GM18858 (cell line): ENCODE measurements around the gene DOHH.
A peak's percentile ranks its signal among the peaks of the same experiment; 100 is the strongest.

Experiments used
- ATAC-seq: cut with Tn5 transposase; IDR thresholded peaks from one replicate; pipeline ENCODE4 v1.9.1; 2021; ENCODE audit not compliant: unreplicated experiment

The DOHH gene

DNA sequence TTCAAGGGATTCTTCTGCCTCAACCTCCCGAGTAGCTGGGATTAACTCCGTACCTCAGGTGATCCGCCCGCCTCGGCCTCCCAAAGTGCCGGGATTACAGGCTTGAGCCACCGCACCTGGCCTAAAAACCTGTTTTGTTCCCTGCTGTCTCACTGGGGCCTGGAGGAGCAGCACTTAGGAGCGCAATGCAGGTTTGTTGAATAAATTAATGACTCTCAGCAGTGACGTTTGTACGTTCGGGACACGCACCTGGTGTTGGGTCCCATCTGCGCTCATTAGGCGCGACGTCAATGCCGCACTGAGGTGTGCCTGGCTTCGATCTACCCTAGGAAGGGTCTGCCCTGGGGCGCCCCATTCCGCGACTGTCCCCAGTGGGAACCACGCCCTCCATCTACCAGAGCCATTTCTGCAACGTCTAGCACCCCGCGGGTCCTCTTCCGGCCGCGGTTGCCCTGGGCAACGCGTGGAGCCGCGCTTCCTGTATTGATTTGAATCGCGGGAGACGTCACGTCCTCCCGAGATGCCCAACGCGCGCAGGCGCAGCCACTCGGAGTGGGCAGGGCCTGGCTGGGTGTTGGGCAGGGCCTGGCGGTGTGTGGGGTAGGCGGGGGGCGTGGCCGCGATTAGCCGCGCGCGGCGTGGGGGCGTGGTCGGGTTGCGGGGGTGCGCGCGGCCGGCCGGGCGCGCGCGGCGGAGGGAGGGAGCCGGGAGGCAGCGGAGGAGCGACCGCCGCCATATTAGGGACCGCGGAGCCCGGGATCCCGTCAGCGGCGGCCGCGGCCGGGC lies 5.3 kb upstream of the DOHH start, which contains the start of gene FZR1:
FZR1 (plus strand) TSS at position 714 of the 786 bp plus-strand sequence. CDS start 16,679 bp downstream, outside the sequence.
- ATAC-seq, result peak; percentile 78

DNA sequence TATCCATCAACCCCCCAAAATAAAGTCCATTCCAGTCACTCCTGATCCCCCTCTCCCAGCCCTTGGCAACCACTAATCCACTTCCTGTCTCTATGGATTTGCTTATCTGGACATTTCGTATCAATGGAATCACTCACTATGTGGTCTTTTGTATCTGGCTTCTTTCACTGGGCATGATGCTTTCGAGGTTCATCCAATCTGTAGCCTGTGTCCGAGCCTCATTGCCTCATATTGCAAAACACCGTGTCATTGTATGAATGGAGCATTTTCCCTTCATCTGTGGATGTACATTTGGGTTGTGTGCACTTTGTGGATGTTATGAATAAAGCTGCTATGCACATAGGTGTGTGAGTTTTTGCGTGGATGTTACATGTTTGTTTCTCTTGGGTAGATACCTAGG lies 4.3 kb upstream of the DOHH start:
- ATAC-seq, result no peak

DNA sequence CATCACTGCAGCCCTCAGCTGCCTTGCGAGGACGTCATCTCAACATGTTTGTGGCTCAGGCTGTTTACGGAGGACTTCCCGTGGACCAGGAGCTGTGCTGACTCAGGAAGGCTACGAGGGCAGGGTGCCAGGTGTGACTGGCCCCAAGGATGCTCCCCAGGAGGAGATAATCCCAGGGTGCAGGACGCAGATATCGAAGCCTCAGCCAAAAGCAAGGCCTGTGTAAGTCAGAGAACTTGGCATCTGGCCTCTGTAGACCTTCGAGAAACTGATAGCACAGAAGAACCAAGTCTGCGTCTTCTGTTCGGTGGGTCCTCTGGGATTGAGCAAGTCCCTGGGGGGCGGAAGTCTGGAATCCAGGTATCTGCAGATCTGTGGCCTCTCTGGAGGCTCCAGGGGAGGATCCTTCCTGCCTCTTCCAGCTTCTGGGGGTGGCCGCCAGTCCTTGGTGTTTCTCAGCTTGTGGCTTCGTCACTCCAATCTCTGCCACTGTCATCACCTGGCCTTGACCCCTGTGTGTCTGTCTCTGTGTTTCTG lies 2.6 kb upstream of the DOHH start:
- ATAC-seq, result no peak

DNA sequence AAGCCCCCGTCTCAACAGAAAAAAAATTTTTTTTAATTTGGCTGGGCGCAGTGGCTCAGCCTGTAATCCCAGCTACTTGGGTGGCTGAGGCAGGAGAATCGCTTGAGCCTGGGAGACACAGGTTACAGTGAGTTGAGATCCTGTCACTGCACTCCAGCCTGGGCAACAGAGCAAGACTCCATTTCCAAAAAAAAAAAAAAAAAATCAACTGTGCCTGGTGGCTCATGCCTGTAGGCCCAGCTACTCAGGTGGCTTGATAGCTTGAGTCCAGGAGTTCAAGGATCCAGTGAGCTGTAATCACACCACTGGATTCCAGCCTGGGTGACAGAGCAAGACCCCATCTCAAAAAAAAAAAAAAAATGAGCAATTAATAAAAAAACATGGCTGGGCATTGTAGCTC lies 1.3 kb upstream of the DOHH start:
- ATAC-seq, result no peak

DNA sequence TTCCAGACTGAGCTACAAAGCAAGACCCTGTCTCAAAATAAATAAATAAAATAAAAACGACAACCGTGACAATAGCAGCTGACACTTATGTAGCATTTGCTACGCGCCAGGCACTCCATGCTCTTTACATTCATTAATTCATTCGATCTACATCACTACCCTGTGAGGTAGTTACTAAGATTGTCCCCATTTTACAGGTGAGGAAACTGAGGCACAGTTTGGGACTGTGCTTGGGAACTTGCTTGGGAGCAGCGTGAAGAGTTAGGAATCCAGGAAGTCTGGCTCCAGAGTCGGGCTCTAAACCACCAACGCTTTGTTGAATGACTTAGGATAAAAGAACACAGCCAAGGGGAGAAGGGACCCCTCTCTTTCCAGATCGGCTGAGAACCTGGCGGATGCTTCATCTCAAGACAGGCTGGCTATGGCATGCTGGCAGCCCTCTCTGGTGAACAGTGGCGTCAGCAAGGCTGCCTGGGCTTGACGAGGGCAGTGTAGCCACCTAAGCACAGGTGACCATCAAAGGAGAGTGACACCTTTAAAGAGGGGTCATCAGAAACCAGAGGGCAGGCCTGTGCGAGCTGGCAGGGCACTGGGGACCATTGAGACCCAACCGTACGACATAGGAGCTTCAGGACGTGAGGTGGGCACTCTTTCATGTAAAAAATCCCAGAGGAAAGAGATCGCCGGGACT lies 591 bp downstream of the DOHH start:
- ATAC-seq, result no peak

- ATAC-seq, result no peak
Measured at GRCh38 chr19:3497757-3498520, 2.5 kb downstream of the DOHH start.

GRCh38 chr19:3496392-3497273 lies 3.8 kb downstream of the DOHH start:
- ATAC-seq, result no peak

DNA sequence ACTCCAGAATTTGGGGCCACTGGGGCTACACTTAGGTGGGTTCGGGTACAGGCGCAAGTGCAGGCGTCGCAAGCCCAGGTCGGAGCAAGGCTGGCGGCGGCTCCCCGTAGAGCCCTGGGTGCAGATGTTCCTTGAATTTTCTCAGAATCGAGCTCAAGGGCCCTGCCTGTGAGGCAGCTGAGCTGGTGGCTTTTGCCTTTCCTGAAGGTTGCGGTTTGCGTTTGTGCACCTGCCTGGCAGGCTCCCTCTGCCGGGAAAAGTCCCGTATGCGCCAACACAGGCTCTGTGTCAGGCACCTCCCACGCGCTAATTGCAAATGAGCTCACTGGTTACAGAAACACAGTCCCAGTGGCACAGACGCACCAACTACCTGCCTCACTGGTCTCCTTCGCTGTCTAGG lies 5.9 kb downstream of the DOHH start:
- ATAC-seq, result no peak

DNA sequence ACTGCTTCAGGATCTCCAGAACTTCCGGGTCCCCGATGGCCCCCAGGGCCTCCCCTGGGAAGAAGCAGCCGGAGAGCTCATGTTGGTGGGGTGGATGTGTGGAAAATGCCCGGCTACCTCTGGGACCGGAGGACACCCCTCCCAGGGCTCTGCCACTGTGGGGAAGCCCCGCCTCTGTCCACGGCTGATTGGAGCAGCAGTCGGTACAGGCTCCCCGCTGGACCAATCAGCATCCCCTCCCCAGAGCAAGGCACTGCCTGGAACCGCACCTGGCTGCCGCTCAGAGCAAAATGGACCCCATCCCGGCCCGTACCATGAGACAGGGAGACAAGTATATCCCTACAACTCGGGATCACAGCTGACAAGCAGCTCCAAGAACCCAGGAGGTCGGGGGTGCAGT lies 6.4 kb downstream of the DOHH start:
- no peak for ATAC-seq

- ATAC-seq, result no peak
Measured at GRCh38 chr19:3493651-3494050, 6.8 kb downstream of the DOHH start.

DNA sequence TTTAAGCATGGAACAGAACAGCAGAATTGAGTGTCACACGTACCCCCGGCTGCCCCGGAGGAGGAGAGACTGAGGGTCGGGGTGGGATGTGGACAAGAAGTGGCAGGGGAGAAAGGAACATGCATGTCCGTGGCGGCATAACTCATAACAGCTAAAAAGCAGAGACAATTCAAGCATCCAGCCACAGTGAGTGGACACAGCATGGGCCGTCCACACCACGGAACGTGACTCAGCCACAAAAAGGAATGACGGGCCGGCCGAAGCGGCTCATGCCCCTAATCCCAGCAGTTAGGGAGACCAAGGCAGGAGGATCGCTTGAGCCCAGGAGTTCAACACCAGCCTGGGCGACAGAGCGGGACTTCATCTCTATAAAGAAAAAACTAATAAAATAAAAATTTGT lies 7.6 kb downstream of the DOHH start:
- ATAC-seq, result no peak

DNA sequence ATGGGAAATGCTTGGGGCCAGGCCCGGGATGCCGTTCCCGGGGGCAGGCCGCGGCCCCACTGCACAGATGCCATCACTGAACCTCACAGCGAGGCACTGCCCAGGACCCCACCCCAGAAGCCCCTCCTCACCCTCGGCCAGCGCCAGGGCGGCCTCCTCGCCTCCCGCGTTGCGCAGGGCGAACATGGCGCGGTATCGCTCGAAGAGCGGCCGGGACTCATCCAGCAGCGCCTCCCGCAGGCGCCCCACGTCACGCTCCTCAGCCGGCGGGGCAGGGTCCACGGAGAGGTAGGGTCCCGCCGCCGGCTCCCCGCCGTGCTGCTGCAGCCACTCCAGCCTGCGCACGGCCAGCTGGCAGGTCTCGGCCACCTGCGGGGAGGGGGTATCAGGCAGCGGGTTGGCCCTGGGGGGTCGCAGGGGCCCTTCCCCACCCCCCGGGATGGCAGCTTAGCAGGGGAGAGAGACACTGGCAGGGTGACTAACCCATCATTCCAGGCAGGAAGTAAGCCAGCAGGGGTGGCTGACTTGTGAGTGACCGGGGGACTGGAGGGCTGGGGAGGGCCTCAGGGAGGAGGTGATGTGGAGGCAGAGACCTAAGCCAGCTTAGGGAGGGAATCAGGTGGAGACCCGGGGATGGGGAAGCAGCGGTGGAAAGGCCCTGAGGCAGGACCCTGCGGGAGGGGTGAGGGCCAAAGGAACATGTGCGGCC lies 8.2 kb downstream of the DOHH start:
- no peak for ATAC-seq

GRCh38 chr19:3491396-3492119 lies 8.9 kb downstream of the DOHH start:
- ATAC-seq, result no peak

- no peak for ATAC-seq
Measured at GRCh38 chr19:3483226-3483628, 17.2 kb downstream of the DOHH start, which contains the start of gene SMIM44. Gene SMIM44 (minus strand): TSS chr19:3483441. CDS start chr19:3483403, 38 bp downstream.

DNA sequence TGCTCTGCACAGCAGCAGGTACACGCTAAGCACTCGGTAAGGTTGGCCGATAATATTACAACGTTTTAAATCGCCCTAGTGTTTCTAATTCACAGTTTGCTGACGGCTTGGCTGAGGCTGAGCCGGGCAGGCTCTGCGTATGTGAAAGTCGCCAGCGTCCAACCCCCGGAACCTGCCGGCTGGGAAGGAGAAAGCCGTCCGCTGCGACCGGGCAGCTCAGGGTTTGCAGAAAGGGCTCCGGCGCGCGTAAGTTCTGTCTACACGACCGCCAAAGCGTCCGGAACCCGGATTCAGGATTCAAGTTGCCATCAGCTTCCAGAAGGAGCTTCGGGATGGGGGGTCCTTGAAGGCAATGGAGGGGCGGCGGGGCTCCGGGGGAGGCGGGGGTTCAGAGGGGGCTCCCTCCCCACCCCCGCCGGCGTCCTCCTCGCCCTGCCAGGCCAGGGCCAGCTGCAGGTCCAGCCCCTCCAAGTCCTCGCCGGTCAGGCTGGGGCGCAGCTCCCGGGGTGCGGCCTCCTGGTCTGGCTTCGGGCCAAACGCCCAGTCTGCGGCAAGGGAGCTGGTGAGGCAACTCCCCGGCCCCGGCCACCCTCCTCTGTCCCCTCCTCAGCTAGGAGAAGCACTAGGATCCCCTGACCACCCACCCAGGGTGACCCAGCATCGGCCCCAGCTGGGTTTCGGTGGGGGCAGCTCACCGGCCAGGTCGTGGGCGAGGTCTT lies 17.8 kb downstream of the DOHH start:
- no peak for ATAC-seq

DNA sequence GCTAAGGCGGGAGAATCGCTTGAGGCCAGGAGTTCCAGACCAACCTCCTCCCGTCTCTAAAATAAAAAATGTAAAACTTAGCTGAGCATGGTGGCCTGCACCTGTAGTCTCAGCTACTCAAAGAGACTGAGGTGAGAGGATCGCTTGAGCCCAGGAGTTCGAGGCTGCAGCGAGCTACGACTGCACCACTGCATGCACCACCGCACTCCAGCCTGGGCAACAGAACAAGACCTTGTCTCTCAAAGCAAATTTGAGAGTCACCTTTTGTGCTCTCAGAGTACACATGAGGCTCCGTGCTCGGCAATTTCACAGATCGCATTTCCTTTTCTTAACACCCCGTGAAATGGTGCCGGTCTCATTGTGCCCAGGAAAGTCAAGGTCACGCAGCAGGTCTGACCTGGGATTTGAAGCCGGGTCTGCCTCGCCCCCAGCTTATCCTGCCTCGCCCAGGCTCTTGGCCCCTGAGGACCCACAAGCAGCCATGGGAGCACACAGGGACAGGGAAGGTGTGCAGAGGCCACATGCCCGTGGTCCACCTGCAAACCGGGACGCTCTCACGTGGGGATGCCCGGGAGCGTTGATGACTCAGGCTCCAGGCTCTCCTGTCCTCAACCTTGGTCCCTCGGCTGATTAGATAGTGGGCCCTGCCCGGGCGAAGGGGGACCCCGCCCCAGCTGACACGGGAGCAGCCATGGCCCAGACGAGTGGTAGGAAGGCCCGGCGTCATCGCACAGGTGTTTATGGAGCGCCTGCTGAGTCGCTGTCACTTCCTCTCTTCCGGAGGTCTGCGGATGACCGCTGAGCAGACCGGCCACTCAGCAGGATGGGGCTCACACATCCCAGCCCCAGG lies 19.0 kb downstream of the DOHH start:
- no peak for ATAC-seq

GRCh38 chr19:3480383-3481091 lies 19.9 kb downstream of the DOHH start, which contains the start of gene SMIM24:
Gene SMIM24 (minus strand): TSS chr19:3480525. CDS start chr19:3480463, 62 bp downstream.
- ATAC-seq, result no peak
